ENCODE results near the gene ANKDD1A.

The ANKDD1A gene

GRCh38 chr15:64911311-64912186 is at the start of gene ANKDD1A:
ANKDD1A (plus strand) TSS chr15:64911902; CDS start chr15:64911931, 29 bp downstream.
- no peak for DNase-seq

- no peak for DNase-seq
These were observed 49.7 kb upstream of the ANKDD1A start for GRCh38 chr15:64861960-64862359.

- no peak for DNase-seq
These were observed 49.3 kb upstream of the ANKDD1A start for GRCh38 chr15:64862408-64862807.

GRCh38 chr15:64864068-64864467 is 47.6 kb upstream of the ANKDD1A start:
- no peak for DNase-seq

- DNase-seq = no peak
These were observed 46.3 kb upstream of the ANKDD1A start for GRCh38 chr15:64865126-64865997.

- DNase-seq = no peak
These were observed 45.6 kb upstream of the ANKDD1A start for GRCh38 chr15:64865998-64866520.

GRCh38 chr15:64869501-64869900 is 42.2 kb upstream of the ANKDD1A start:
- DNase-seq = no peak

GRCh38 chr15:64870353-64870752 is 41.3 kb upstream of the ANKDD1A start:
- DNase-seq = no peak

GRCh38 chr15:64875641-64876223 is 36.0 kb upstream of the ANKDD1A start:
- no peak for DNase-seq

- DNase-seq = no peak
These were observed 34.3 kb upstream of the ANKDD1A start for GRCh38 chr15:64877435-64877834.

GRCh38 chr15:64878705-64879104 is 33.0 kb upstream of the ANKDD1A start:
- no peak for DNase-seq

GRCh38 chr15:64883100-64883581 is 28.6 kb upstream of the ANKDD1A start:
- peak; percentile 27 for DNase-seq

GRCh38 chr15:64883997-64884511 is 27.6 kb upstream of the ANKDD1A start:
- DNase-seq = peak; percentile 75

GRCh38 chr15:64884679-64885078 is 27.0 kb upstream of the ANKDD1A start:
- DNase-seq = no peak

GRCh38 chr15:64888336-64888735 is 23.4 kb upstream of the ANKDD1A start:
- no peak for DNase-seq

GRCh38 chr15:64891561-64891960 is 20.1 kb upstream of the ANKDD1A start:
- no peak for DNase-seq

- no peak for DNase-seq
These were observed 18.8 kb upstream of the ANKDD1A start for GRCh38 chr15:64892847-64893403.

GRCh38 chr15:64893481-64894394 is 18.0 kb upstream of the ANKDD1A start:
- DNase-seq = peak; percentile 95

GRCh38 chr15:64894395-64895056 is 17.2 kb upstream of the ANKDD1A start:
- peak; percentile 85 for DNase-seq

- DNase-seq = peak; percentile 20
These were observed 16.2 kb upstream of the ANKDD1A start for GRCh38 chr15:64895285-64896065.
